OCI-LY7 (cell line): ENCODE results near the gene RSPH3. TPM values are rescaled to one million over a fixed set of nuclear protein-coding genes. Genes with fewer than 3 reads are reported as not detected.
A peak's percentile ranks its signal among the peaks of the same experiment; 100 is the strongest.

ENCODE experiments used
- BruUV-seq: library from RNA; stranded (reverse); fragments of 400-500 nt; replicated peaks from 2 replicates; lab custom pipeline; 2021; lab: Mats Ljungman, UMichigan
- CTCF ChIA-PET: fragments of 300-600 bp; sonication (Branson Sonifier 250); formaldehyde crosslinking; loops from one replicate; lab custom pipeline; 2022; ENCODE audit warnings: antibody characterized with exemption; ENCODE audit not compliant: unreplicated experiment; lab: Charles Lee
- POLR2A ChIA-PET: fragments of 300-600 bp; sonication (Branson Sonifier 250); formaldehyde crosslinking; loops from one replicate; lab custom pipeline; 2022; ENCODE audit warnings: antibody characterized with exemption; lab: Charles Lee
- DNase-seq: peaks from one replicate; pipeline ENCODE4 v3.0.0-alpha.2; 2015; ENCODE audit warnings: low spot score
- H2AFZ ChIP-seq: fragments of 200-600 bp; sonication (generic), shearing (Covaris generic); 2 replicates; pipeline ENCODE4 v1.6.1; 2014; ENCODE audit warnings: mild to moderate bottlenecking, antibody characterized with exemption, low read length, moderate library complexity
- H3K27ac ChIP-seq: fragments of 200-600 bp; sonication (generic); 2 replicates; pipeline ENCODE4 v1.5.1; 2014; ENCODE audit warnings: mixed run types, low read depth, mild to moderate bottlenecking, moderate library complexity, low read length, inconsistent platforms; ENCODE audit not compliant: poor library complexity, severe bottlenecking
- H3K36me3 ChIP-seq: fragments of 200-600 bp; sonication (generic); 2 replicates; pipeline ENCODE4 v1.6.1; 2014; ENCODE audit warnings: mild to moderate bottlenecking, antibody characterized with exemption, low read length, moderate library complexity, mixed read lengths; ENCODE audit not compliant: insufficient read depth
- H3K4me1 ChIP-seq: fragments of 200-600 bp; sonication (generic); 2 replicates; pipeline ENCODE4 v1.5.1; 2014; ENCODE audit warnings: mild to moderate bottlenecking, low read length; ENCODE audit not compliant: insufficient read depth, poor library complexity, severe bottlenecking
- H3K4me2 ChIP-seq: fragments of 200-600 bp; sonication (generic); 2 replicates; pipeline ENCODE4 v1.6.1; 2014; ENCODE audit warnings: mild to moderate bottlenecking, low read length
- H3K4me3 ChIP-seq: fragments of 200-600 bp; sonication (generic); 2 replicates; pipeline ENCODE4 v1.5.1; 2014; ENCODE audit warnings: mild to moderate bottlenecking, low read depth, low read length; ENCODE audit not compliant: poor library complexity, severe bottlenecking
- H3K79me2 ChIP-seq: fragments of 200-600 bp; sonication (generic); 2 replicates; pipeline ENCODE4 v1.6.1; 2016; ENCODE audit warnings: low read depth, mild to moderate bottlenecking, low read length, moderate library complexity, mixed read lengths; ENCODE audit not compliant: insufficient read depth
- H3K9me2 ChIP-seq: fragments of 200-600 bp; sonication (generic); 2 replicates; pipeline ENCODE4 v1.6.1; 2016; ENCODE audit warnings: mild to moderate bottlenecking, low read length, mixed read lengths; ENCODE audit not compliant: insufficient read depth
- H3K9me3 ChIP-seq: fragments of 200-600 bp; sonication (generic); 2 replicates; pipeline ENCODE4 v1.6.1; 2014; ENCODE audit warnings: mild to moderate bottlenecking, mixed run types, low read length, mixed read lengths
- H4K20me1 ChIP-seq: fragments of 200-600 bp; sonication (generic); 2 replicates; pipeline ENCODE4 v1.6.1; 2014; ENCODE audit warnings: mild to moderate bottlenecking, antibody characterized with exemption, low read length, moderate library complexity, mixed read lengths; ENCODE audit not compliant: insufficient read depth
- EZH2phosphoT487 ChIP-seq: fragments of 200-600 bp; sonication (generic); IDR thresholded peaks from 2 replicates; pipeline ENCODE4 v1.6.1; 2018; ENCODE audit warnings: low read depth, borderline replicate concordance, mild to moderate bottlenecking, mixed run types, antibody characterized with exemption, low read length, moderate library complexity, mixed read lengths
- intact Hi-C: fragments of 100-400 bp; cut with micrococcal nuclease; formaldehyde crosslinking; loops from one replicate; pipeline ENCODE4 v1.10.0; 2022; ENCODE audit not compliant: unreplicated experiment
- total RNA-seq, 2 experiments: library from RNA; depleted of rRNA in 1 of 2; stranded (reverse); fragments of >200 nt in 1 of 2; shearing (Covaris generic) in 1 of 2; gene quantifications; 2 replicates each; pipeline ENCODE4 v1.2.3, GENCODE V29; 2014 to 2022
- TF ChIP-seq, protein P1 (sequence below): fragments of 200-600 bp; sonication (generic); conservative IDR thresholded peaks from 2 replicates; pipeline ENCODE4 v1.5.1; 2014; ENCODE audit warnings: mild to moderate bottlenecking, antibody characterized with exemption, low read length, moderate library complexity, mixed read lengths

Gene RSPH3
- total RNA-seq, 2 experiments from 2014 or later: 2.7 to 6.5 TPM

DNA sequence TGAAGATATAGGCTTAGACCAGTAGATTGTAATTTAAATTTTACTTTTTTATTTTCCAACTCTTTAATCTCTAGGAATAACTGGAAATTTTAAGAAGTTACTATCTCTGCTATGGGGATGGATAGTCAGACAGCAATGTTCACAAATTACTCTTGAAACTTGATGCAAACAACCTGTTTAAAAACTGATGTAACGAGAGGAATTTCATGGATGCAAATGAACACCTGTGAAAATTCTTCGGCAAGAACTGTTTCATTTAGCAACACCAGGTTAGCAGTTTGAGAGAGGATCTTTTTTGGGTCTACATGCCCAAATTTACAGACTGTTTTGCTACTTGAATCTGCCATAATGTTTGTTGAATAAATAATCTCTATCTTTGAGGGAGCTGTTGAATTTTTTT lies 20.0 kb upstream of the RSPH3 start:
- no TSS peak for BruUV-seq
- Histone ChIP-seq H2AFZ (peak overlapping the region; percentile 78; the same call in 1 of the 2 replicates), H4K20me1 (no peaks in the 10 kb centered on the region), H3K79me2 (no peaks in the 10 kb centered on the region), H3K9me3 (peaks cover 34% of the 10 kb centered on the region), H3K4me3 (peak overlapping the region; percentile 36), H3K4me2 (peak overlapping the region; percentile 56), H3K36me3 (peaks cover 34% of the 10 kb centered on the region), H3K4me1 (peaks cover 48% of the 10 kb centered on the region), H3K27ac (peak overlapping the region; percentile 88), H3K9me2 (no peaks in the 10 kb centered on the region)
- ChIA-PET POLR2A (interaction anchor here (0.9 to 1.6 kb wide), 3 partner anchors 11 to 108 kb away, joined by 3 to 6 read pairs (median 4); no protein-coding TSS in a partner anchor), CTCF (interaction anchor here (1.5 kb wide), 1 partner anchor 114 kb away, joined by 4 read pairs; no protein-coding TSS in a partner anchor)
- DNase-seq: peak; percentile 87
- intact Hi-C loops: loop anchor here (1.0 kb wide), 1 partner anchor 19 kb away; no protein-coding TSS in a partner anchor
- no peak for TF ChIP-seq EZH2phosphoT487
- TF ChIP-seq, protein P1, sequence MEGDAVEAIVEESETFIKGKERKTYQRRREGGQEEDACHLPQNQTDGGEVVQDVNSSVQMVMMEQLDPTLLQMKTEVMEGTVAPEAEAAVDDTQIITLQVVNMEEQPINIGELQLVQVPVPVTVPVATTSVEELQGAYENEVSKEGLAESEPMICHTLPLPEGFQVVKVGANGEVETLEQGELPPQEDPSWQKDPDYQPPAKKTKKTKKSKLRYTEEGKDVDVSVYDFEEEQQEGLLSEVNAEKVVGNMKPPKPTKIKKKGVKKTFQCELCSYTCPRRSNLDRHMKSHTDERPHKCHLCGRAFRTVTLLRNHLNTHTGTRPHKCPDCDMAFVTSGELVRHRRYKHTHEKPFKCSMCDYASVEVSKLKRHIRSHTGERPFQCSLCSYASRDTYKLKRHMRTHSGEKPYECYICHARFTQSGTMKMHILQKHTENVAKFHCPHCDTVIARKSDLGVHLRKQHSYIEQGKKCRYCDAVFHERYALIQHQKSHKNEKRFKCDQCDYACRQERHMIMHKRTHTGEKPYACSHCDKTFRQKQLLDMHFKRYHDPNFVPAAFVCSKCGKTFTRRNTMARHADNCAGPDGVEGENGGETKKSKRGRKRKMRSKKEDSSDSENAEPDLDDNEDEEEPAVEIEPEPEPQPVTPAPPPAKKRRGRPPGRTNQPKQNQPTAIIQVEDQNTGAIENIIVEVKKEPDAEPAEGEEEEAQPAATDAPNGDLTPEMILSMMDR: no peak

DNA sequence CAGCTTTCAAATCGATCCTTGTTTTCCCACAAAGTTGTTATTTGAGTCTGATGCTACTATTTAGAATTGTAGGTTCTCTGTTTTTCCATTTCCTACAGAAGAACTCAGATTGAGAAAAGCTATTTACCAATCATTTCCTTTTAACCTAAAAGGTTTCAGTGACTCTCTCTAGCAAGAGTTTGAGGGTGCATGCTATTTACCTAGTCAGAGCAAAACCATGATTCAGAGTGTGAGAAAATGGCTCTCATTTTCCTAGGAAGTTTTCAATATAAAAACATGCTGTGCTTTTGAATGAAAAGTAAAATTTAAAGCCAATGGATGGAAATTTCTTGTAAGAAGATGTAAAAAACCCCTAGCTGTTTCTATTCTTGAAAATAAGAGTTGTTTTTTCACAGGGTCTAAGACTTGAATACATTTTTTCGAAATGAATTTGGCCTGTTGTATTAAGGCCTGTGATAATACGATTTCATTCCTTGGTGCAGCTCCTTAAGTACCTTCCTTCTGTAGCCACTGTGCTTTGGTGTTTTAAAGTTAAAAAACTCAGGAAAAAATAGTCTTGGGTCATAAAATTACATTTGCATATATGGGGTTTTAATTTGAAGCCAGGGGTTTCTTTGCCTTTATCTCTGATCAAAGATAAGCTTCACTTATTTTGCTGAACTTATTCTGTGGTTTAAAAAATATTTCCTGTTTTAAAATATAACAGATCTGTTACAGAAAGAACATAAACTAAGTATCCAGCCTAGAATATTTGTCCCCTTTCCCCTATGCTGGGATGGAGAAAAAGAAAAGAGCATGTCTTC lies 18.0 kb upstream of the RSPH3 start:
- BruUV-seq: no TSS peak
- peak overlapping the region; percentile 56 for H3K4me2 ChIP-seq
- peak overlapping the region; percentile 88 for H3K27ac ChIP-seq
- POLR2A ChIA-PET: interaction anchor here (0.6 to 2.9 kb wide), 23 partner anchors 9 to 415 kb away, joined by 3 to 14 read pairs (median 3); partner anchors contain the start of genes RSPH3 and TAGAP
- H3K9me2 ChIP-seq: no peaks in the 10 kb centered on the region
- H3K36me3 ChIP-seq: peaks cover 21% of the 10 kb centered on the region
- H4K20me1 ChIP-seq: no peaks in the 10 kb centered on the region
- DNase-seq: no peak
- H2AFZ ChIP-seq: peak overlapping the region; percentile 78; the same call in 1 of the 2 replicates
- no peak overlapping the region for H3K4me3 ChIP-seq
- H3K9me3 ChIP-seq: peaks cover 14% of the 10 kb centered on the region
- CTCF ChIA-PET: interaction anchor here (1.2 to 1.5 kb wide), 2 partner anchors 86 to 117 kb away, joined by 4 read pairs; no protein-coding TSS in a partner anchor
- intact Hi-C loops: no loop called here
- H3K79me2 ChIP-seq: no peaks in the 10 kb centered on the region
- peaks cover 59% of the 10 kb centered on the region for H3K4me1 ChIP-seq
- TF ChIP-seq EZH2phosphoT487: no peak
- TF ChIP-seq, protein P1: no peak
